HUDEP-2 (cell line): ENCODE measurements around the gene PNKP.

Experiments
- DNase-seq, 76 experiments: peaks; one replicate each; lab custom pipeline; 2025; ENCODE audit not compliant: unreplicated experiment in 76 of 76; lab: John Stamatoyannopoulos, UW

The PNKP gene

DNA sequence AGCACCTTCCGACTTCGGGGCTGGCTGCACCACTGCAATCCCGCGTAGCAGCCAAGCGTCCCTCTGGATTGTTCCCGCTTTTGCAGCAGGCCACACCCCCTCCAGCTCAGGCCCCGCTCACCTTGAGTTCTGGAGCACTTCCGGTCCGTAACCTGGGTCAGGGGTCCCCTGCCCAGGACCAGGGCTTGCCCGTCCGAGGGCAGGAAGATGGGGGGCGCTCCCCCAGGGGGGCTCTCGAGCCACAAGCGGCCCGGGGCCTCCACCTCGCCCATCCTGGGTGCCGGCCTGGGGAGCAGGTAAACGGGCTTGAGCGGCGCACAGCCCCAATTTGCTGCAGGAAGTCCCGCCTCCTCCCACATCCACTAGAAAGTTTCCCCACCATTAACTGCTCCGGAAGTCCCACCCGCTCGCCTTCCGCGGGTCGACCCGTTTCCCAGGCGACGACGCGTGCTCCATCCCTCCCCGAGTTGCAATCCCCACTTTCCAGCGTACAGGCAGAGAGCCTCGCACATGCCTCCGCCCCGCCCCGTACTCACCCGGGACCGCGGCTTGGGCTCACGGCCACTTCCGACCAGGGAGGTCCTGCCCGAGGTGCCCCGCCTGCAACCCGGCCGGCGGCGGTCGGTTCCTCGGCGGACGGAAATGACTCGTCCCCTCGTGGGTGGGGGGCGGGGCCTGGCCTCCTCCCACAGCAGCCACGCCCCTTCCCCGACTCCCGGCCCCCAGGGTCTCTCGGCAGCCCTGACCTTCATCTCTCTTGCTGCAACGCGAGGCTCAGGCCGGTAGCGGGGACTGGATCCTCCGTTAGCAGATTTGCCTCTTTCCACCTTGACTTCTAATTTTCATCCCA, at the start of gene PNKP:
Gene PNKP (minus strand): TSS at position 644 of the 850 bp plus-strand sequence. CDS start 372 bp downstream, at position 272.
- peak in 75 of 76 experiments; percentile 70 to 99 (median 92) for DNase-seq

DNA sequence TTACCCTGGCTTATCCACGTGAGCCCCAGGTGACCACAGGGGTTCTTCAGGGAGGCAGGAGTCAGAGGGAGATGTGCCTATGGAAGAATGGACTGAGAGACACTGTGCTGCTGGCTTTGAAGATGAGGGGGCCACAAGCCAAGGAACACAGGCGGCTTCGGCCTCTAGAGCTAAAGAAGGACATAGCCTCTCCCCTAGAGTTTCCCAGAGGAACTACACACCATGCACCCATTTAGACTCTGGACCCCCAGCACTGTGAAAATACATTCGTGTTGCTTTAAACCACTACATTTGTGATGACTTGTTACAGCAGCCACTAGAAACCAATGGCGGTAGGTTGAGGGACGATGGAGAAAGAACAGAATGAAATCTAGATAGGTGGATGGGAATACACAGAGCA, 47.9 kb upstream of the PNKP start:
- no peak for DNase-seq

GRCh38 chr19:49913720-49914119, 46.3 kb upstream of the PNKP start:
- no peak for DNase-seq

- no peak for DNase-seq
Measured at GRCh38 chr19:49912965-49913685, 45.7 kb upstream of the PNKP start.

DNA sequence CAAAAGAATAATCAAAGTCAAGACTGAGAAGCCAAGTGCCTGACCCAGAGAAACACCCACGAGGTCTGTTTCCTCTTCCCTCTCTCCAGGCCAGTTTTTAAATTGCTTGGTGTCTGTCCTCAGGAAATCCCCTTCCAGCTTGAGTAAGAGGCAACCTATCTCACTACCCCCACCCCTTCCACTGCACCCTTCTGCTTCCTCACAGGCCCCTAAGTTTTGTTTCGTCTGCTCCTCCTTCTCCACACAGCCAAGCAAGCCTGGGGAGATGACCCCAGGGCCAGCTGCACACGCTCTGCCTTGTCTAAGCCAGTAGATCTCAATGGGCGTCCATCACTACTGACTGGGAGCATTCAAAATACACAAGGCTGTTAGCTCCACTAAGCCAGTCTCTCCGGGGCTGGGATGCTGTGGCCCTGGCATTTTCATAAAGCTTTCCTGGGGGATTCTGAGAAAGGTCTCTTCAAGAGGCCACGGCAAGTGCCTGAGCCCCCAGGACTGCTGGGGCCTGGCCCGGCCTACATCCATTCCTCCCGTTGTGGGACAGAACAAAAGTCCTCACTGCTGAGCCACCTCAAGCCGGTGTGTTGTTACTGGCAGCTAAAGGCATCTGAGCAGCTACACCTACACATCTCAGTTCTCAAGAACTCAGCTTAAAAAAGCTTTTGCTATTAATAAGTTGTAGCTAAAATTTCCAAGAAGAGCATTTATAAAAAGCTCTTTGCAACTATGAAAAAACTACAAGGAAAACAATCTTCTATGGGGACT, 44.2 kb upstream of the PNKP start:
- no peak for DNase-seq

GRCh38 chr19:49910179-49910578, 42.8 kb upstream of the PNKP start:
- no peak for DNase-seq

GRCh38 chr19:49908480-49909420, 41.4 kb upstream of the PNKP start:
- DNase-seq, result no peak

- DNase-seq, result no peak
Measured at GRCh38 chr19:49907745-49908446, 40.5 kb upstream of the PNKP start.

- no peak for DNase-seq
Measured at GRCh38 chr19:49906879-49907564, 39.6 kb upstream of the PNKP start.

DNA sequence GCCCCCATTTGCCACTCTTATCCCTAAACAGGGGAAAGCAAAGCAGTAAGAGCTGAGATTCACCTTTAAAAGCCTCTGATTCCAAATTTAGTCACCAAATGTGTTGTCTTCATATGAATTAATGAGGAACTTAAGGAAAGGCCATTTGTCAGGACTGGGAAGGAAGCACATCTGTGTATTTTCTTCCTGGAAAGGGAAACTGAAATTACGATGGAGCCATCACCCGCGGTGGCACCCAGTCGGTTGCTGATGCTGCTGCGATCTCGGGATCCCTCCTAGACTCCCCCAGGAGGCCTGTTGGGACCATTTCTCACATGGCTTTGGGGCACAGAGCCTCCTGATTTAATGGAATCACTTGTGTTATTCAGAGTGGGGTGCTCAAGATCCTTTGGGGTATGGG, 36.8 kb upstream of the PNKP start:
- DNase-seq, result no peak

GRCh38 chr19:49896863-49897621, 29.7 kb upstream of the PNKP start, which contains the start of gene IL4I1:
TSS of gene IL4I1 (minus strand) at chr19:49896887. CDS start at chr19:49896160, 727 bp downstream.
- no peak for DNase-seq

DNA sequence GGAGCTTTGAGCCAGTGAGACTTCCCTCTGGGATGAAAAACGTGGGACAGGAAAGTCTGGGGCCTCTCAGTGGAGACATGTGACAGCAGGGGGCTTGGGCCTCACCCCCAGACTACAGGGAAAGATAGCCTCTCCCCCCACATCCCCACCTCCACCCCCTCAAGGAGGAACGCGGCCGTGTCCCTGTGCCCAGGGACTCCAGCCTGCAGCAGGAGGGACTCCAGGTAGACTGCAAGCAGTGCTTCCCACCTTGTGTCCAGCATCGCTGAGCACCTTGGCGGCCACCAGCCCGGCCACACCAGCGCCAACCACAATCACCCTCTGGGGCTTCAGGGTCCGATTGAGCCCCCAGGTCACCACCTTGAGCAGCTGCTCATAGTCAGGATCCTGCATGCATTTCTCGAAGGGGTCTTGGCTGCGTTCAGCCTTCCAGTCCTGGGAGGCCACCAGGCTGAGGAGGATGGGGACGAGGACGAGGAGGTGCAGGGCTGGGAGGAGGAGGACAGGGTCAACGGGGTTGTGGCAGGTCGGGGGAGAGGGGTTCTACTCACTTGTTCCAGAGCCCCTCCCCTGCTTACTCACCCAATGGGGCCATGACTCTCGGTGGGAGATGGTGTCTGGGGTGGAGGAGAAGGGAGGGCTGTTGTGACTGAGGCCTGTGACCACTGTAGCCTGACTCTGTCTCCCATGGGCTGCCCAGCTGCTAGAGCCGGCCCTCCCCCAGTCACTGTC, 28.4 kb upstream of the PNKP start:
- no peak for DNase-seq

DNA sequence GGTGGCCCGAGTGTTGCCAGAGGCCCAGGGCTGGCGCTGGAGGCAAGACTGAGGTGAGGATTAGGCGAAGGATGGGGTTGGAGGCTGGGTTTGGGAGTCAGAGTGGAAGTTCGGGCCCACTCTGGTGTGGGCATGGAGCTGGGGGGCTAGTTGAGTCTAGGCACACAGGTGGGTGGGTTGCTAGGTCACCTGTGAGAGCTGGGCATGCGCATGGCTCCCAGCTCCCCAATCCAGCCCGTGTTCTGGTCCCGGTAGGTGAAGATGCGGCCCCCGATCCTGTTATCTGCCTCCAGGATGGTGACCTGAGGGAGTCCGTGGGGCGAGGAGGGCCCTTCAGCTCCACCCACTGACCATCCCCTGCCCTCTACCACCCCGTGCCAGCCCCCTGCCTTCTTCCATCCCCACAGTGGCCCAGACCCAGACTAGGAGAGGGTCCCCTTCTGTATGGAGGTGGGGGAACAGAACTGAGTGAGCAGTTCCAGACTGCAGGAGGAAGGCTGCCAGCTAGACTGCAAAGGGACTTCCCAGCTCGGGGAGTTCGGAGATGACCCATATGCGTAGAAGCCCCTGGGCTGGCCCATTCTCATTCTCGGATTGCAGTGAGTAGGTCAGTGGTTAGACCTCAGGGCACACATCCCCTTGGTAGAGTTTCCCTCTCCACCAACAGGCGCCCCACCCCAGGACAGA, 27.6 kb upstream of the PNKP start:
- DNase-seq, result no peak

DNA sequence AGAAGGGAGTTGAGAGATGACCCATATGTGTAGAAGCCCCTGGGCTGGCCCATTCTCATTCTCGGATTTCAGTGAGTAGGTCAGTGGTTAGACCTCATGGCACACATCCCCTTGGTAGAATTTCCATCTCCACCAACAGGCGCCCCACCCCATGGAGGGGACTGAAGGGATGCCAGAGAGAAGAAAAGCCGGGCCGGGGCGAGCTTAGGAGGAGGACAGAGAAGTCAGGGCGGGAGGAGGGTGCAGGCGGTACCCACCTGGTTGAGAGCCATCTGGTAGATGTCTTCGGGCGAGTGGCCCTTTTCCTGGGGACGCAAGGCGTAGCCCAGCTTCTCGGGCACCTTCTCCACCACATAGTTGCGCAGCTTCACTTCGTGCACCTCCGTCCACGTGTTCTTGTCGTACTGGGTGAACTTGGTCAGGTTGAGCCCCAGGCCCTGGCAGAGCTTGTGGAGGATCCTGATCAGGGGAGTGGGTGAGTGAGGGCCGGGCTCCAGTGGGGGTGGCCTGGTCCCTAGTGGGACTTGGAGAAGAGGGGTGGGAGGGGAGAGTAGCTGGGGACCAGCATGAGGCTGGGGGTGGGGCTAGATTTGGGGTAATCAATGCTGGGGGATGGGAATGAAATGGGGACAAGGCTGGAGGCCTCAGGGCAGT, 26.8 kb upstream of the PNKP start:
- no peak for DNase-seq

DNA sequence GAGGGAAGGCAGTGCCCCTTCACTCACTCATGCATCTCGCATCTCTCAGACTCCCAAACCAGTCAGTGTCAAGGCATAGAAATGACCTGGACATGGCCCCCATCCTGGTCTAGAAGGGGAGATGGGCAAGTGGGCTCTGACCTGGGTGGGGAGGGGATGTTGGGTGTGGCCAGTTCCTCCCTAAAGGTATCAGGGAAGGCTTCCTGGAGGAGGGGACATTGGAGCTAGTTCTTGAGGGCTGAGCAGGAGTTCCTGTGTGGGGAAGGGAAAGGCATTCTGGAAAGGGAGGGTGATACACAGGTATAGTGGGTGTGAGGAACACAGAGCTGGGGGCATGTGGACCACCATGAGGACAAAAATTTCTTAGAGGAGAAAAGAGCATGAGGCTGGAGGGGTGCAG, 25.3 kb upstream of the PNKP start:
- DNase-seq, result no peak

DNA sequence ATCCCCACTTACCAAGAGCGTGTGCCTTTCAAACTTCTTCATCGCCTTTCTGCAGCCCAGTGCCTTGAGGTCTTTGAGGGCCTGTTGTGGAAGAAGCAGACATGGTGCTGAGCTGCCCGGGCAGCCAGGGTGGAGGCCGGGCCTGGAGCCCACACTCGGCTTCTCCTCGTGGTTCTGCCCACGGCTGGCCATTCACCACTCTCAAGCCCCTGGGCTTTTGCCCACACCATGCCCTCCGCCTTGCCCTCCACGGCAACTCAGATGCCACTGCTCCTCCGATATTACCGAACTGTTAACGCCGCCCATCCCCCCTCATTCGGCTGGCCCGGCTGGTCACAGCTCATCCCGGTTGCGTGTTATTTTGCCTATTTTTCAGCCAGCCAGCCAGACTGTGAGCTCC, 24.0 kb upstream of the PNKP start:
- DNase-seq, result no peak
